ENCODE data around the gene NSRP1. TPM values are rescaled to one million over a fixed set of nuclear protein-coding genes. Genes with fewer than 3 reads are reported as not detected.

Gene NSRP1
- total RNA-seq, 6 donors from 2014 or later, result 23.1 to 78.6 (median 32.7) TPM

GRCh38 chr17:30161601-30162000 lies 45.0 kb downstream of the NSRP1 start:
- H3K4me1 ChIP-seq, result peaks cover 0 to 11% (median 6%) of the 10 kb centered on the region in 4 donors
- H3K9me3 ChIP-seq, result no peaks in the 10 kb centered on the region
- no peaks in the 10 kb centered on the region for H3K27me3 ChIP-seq
- TF ChIP-seq POLR2AphosphoS5 (IDR thresholded peaks at IDR 0.05) (no peak), EP300 (IDR thresholded peaks at IDR 0.05) (no peak), POLR2A (IDR thresholded peaks at IDR 0.05) (no peak)
- TF ChIP-seq, protein P1, sequence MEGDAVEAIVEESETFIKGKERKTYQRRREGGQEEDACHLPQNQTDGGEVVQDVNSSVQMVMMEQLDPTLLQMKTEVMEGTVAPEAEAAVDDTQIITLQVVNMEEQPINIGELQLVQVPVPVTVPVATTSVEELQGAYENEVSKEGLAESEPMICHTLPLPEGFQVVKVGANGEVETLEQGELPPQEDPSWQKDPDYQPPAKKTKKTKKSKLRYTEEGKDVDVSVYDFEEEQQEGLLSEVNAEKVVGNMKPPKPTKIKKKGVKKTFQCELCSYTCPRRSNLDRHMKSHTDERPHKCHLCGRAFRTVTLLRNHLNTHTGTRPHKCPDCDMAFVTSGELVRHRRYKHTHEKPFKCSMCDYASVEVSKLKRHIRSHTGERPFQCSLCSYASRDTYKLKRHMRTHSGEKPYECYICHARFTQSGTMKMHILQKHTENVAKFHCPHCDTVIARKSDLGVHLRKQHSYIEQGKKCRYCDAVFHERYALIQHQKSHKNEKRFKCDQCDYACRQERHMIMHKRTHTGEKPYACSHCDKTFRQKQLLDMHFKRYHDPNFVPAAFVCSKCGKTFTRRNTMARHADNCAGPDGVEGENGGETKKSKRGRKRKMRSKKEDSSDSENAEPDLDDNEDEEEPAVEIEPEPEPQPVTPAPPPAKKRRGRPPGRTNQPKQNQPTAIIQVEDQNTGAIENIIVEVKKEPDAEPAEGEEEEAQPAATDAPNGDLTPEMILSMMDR (IDR thresholded peaks at IDR 0.05), result no peak
- ATAC-seq (ENCODE audit: low FRiP score in 2 of 2) (no peak), DNase-seq (no peak)
- H3K4me3 ChIP-seq, result no peak overlapping the region
- H3K36me3 ChIP-seq, result peaks cover 0 to 6% (median 1%) of the 10 kb centered on the region in 4 donors
- no peak overlapping the region for H3K27ac ChIP-seq

DNA sequence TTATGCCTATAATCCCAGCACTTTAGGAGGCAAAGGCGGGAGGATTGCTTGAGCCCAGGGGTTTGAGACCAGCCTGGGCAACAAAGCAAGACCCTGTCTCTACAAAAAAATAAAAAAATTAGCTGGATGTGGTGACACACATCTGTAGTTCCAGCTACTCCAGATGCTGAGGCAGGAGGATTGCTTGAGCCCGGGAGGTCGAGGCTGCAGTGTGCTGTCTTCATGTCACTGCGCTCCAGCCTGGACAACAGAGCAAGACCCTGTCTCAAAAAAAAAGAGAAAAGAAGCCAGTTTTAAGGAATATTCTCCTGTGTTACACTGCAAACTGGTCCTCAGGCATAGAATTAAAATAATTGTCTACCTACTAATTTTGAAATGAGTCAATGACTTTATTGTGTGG lies 47.9 kb downstream of the NSRP1 start:
- Histone ChIP-seq H3K36me3 (peaks cover 0 to 10% (median 1%) of the 10 kb centered on the region in 4 donors), H3K4me1 (peaks cover 0 to 8% (median 6%) of the 10 kb centered on the region in 4 donors), H3K27me3 (no peaks in the 10 kb centered on the region), H3K4me3 (no peak overlapping the region), H3K27ac (no peak overlapping the region), H3K9me3 (no peaks in the 10 kb centered on the region)
- 96 to 100% methylated on average over 4 of the region's 4 CpGs for WGBS, 2 donors
- TF ChIP-seq EP300 (IDR thresholded peaks at IDR 0.05) (no peak), POLR2A (IDR thresholded peaks at IDR 0.05) (no peak), POLR2AphosphoS5 (IDR thresholded peaks at IDR 0.05) (no peak)
- TF ChIP-seq, protein P1 (IDR thresholded peaks at IDR 0.05), result no peak
- ATAC-seq (ENCODE audit: low FRiP score in 2 of 2) (no peak), DNase-seq (no peak)

- TF ChIP-seq, protein P1 (IDR thresholded peaks at IDR 0.05), result no peak
- TF ChIP-seq POLR2AphosphoS5 (IDR thresholded peaks at IDR 0.05) (no peak), POLR2A (IDR thresholded peaks at IDR 0.05) (no peak), EP300 (IDR thresholded peaks at IDR 0.05) (no peak)
- 88 to 90% methylated on average over 3 of the region's 3 CpGs for WGBS, 2 donors
- Histone ChIP-seq H3K27ac (no peak overlapping the region), H3K36me3 (peaks cover 0 to 8% (median 1%) of the 10 kb centered on the region in 4 donors), H3K9me3 (no peaks in the 10 kb centered on the region), H3K4me3 (no peak overlapping the region), H3K27me3 (no peaks in the 10 kb centered on the region), H3K4me1 (peaks cover 0 to 8% (median 6%) of the 10 kb centered on the region in 4 donors)
- DNase-seq (no peak), ATAC-seq (ENCODE audit: low FRiP score in 2 of 2) (no peak)
These were observed 48.5 kb downstream of the NSRP1 start for GRCh38 chr17:30165147-30165546.

GRCh38 chr17:30165960-30166359 lies 49.3 kb downstream of the NSRP1 start:
- peaks cover 0 to 5% (median 4%) of the 10 kb centered on the region in 4 donors for H3K4me1 ChIP-seq
- 58 to 61% methylated on average over 1 of the region's 1 CpG for WGBS, 2 donors
- H3K27ac ChIP-seq, result no peak overlapping the region
- H3K36me3 ChIP-seq, result peaks cover 0 to 8% (median 1%) of the 10 kb centered on the region in 4 donors
- H3K27me3 ChIP-seq, result no peaks in the 10 kb centered on the region
- TF ChIP-seq, protein P1 (IDR thresholded peaks at IDR 0.05), result no peak
- TF ChIP-seq EP300 (IDR thresholded peaks at IDR 0.05) (no peak), POLR2AphosphoS5 (IDR thresholded peaks at IDR 0.05) (no peak), POLR2A (IDR thresholded peaks at IDR 0.05) (no peak)
- H3K4me3 ChIP-seq, result no peak overlapping the region
- H3K9me3 ChIP-seq, result no peaks in the 10 kb centered on the region
- DNase-seq (no peak), ATAC-seq (ENCODE audit: low FRiP score in 2 of 2) (no peak)

DNA sequence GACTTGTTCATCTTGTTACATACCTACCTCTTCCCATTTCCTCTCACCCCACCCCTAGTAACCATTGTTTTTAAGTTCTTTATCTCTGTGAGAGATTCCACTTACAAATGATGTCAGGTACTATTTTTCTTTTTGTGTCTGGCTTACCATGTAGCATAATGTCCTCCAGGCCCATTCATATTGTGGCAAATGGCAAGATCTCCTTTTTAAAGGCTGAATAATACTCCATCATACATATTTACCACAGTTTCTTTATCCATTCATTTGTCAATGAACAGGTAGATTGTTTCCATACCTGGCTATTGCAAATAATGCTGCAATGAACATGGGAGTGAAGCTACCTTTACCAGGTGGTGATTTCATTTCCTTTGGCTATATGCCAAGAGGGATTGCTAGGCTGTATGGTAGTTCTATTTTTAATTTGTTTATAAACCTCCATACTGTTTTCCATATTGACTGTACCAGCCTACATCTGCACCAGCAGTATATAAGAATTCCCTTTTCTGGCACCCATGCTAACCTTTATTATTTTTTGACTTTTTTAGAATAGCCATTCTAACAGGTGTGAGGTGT lies 53.9 kb downstream of the NSRP1 start:
- DNase-seq (no peak), ATAC-seq (ENCODE audit: low FRiP score in 2 of 2) (no peak)
- Histone ChIP-seq H3K9me3 (no peaks in the 10 kb centered on the region), H3K27me3 (no peaks in the 10 kb centered on the region), H3K27ac (no peak overlapping the region), H3K4me3 (no peak overlapping the region), H3K4me1 (no peaks in the 10 kb centered on the region), H3K36me3 (peaks cover 0 to 31% (median 6%) of the 10 kb centered on the region in 4 donors)
- TF ChIP-seq POLR2A (IDR thresholded peaks at IDR 0.05) (no peak), POLR2AphosphoS5 (IDR thresholded peaks at IDR 0.05) (no peak), EP300 (IDR thresholded peaks at IDR 0.05) (no peak)
- TF ChIP-seq, protein P1 (IDR thresholded peaks at IDR 0.05), result no peak
